Neural crest cell (in vitro differentiated cells): ENCODE measurements around the gene TRIM22. TPM values are rescaled to one million over a fixed set of nuclear protein-coding genes. Genes with fewer than 3 reads are reported as not detected.

Experiments used
- DNase-seq: peaks from one replicate; pipeline ENCODE4 v3.0.0; 2021; ENCODE audit warnings: low read depth, mixed read lengths, low spot score
- H3K27ac Mint-ChIP-seq: one replicate; pipeline ENCODE4 v1.8.0; 2021; ENCODE audit warnings: mild to moderate bottlenecking, mixed read lengths; ENCODE audit not compliant: unreplicated experiment
- H3K27me3 Mint-ChIP-seq: 2 replicates; pipeline ENCODE4 v1.8.0; 2021; ENCODE audit warnings: low read depth, mild to moderate bottlenecking, mixed read lengths
- H3K36me3 Mint-ChIP-seq: 2 replicates; pipeline ENCODE4 v1.8.0; 2021; ENCODE audit warnings: low read depth, mild to moderate bottlenecking, mixed read lengths
- H3K4me1 Mint-ChIP-seq: 2 replicates; pipeline ENCODE4 v1.8.0; 2021; ENCODE audit warnings: mixed read lengths
- H3K4me3 Mint-ChIP-seq: one replicate; pipeline ENCODE4 v1.8.0; 2021; ENCODE audit warnings: mild to moderate bottlenecking, mixed read lengths
- H3K9me3 Mint-ChIP-seq: 2 replicates; pipeline ENCODE4 v1.8.0; 2021; ENCODE audit warnings: mixed read lengths
- CTCF ChIP-seq: fragments of 200-600 bp; sonication (generic); conservative IDR thresholded peaks from 2 replicates; pipeline ENCODE4 v1.5.0; 2021; ENCODE audit warnings: antibody characterized with exemption, mild to moderate bottlenecking
- total RNA-seq: library from RNA; stranded (reverse); gene quantifications from 2 replicates; pipeline ENCODE4 v1.2.1, GENCODE V29; 2021

Gene TRIM22
- total RNA-seq, 1 donor from 2014 or later, result 3.1 TPM

- Mint-ChIP-seq H3K4me1 (peaks cover 9% of the 10 kb centered on the region), H3K27me3 (peaks cover 28% of the 10 kb centered on the region), H3K27ac (no peak overlapping the region), H3K36me3 (no peaks in the 10 kb centered on the region), H3K4me3 (no peak overlapping the region), H3K9me3 (no peaks in the 10 kb centered on the region)
- TF ChIP-seq CTCF, result no peak
- no peak for DNase-seq
These were observed 47.5 kb downstream of the TRIM22 start for GRCh38 chr11:5737091-5737490.

GRCh38 chr11:5737670-5738392, 48.2 kb downstream of the TRIM22 start:
- DNase-seq, result no peak
- peaks cover 33% of the 10 kb centered on the region for H3K27me3 Mint-ChIP-seq
- no peak overlapping the region for H3K4me3 Mint-ChIP-seq
- H3K27ac Mint-ChIP-seq, result no peak overlapping the region
- no peaks in the 10 kb centered on the region for H3K36me3 Mint-ChIP-seq
- H3K9me3 Mint-ChIP-seq, result no peaks in the 10 kb centered on the region
- peaks cover 9% of the 10 kb centered on the region for H3K4me1 Mint-ChIP-seq
- no peak for TF ChIP-seq CTCF

DNA sequence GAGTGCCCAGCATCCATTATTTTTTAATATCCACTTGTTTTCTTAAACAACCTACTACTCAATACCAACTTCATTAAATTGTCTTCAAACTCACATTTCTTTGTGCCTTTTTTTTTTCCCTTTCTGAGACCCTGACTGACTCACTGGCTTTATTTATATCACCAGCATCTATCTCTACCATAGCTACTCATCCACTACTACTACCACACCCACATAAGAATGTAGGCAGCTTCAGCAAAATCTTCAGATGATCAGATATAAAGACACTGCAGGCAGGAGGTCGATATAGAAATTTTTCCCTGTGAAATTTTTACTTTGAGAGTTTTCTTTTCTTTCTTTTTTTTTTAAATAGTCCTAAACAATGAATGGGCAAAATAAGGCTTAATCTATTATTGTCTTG, 48.8 kb downstream of the TRIM22 start:
- no peaks in the 10 kb centered on the region for H3K36me3 Mint-ChIP-seq
- H3K9me3 Mint-ChIP-seq, result no peaks in the 10 kb centered on the region
- no peak for DNase-seq
- no peak overlapping the region for H3K27ac Mint-ChIP-seq
- TF ChIP-seq CTCF, result no peak
- peaks cover 9% of the 10 kb centered on the region for H3K4me1 Mint-ChIP-seq
- H3K4me3 Mint-ChIP-seq, result no peak overlapping the region
- peaks cover 39% of the 10 kb centered on the region for H3K27me3 Mint-ChIP-seq

- TF ChIP-seq CTCF, result no peak
- Mint-ChIP-seq H3K9me3 (no peaks in the 10 kb centered on the region), H3K27me3 (peaks cover 18% of the 10 kb centered on the region), H3K4me3 (no peak overlapping the region), H3K4me1 (no peaks in the 10 kb centered on the region), H3K27ac (no peak overlapping the region), H3K36me3 (no peaks in the 10 kb centered on the region)
- no peak for DNase-seq
These were observed 57.0 kb downstream of the TRIM22 start for GRCh38 chr11:5746614-5747013.

GRCh38 chr11:5749836-5750235, 60.2 kb downstream of the TRIM22 start:
- H3K4me1 Mint-ChIP-seq, result no peaks in the 10 kb centered on the region
- H3K9me3 Mint-ChIP-seq, result no peaks in the 10 kb centered on the region
- no peak for DNase-seq
- no peaks in the 10 kb centered on the region for H3K36me3 Mint-ChIP-seq
- no peak overlapping the region for H3K27ac Mint-ChIP-seq
- no peak for TF ChIP-seq CTCF
- no peaks in the 10 kb centered on the region for H3K27me3 Mint-ChIP-seq
- H3K4me3 Mint-ChIP-seq, result no peak overlapping the region
